ENCODE measurements around the gene ZNF442. TPM values are rescaled to one million over a fixed set of nuclear protein-coding genes. Genes with fewer than 3 reads are reported as not detected.

The ZNF442 gene
- total RNA-seq, 1 experiment from 2014 or later = 4.0 TPM

DNA sequence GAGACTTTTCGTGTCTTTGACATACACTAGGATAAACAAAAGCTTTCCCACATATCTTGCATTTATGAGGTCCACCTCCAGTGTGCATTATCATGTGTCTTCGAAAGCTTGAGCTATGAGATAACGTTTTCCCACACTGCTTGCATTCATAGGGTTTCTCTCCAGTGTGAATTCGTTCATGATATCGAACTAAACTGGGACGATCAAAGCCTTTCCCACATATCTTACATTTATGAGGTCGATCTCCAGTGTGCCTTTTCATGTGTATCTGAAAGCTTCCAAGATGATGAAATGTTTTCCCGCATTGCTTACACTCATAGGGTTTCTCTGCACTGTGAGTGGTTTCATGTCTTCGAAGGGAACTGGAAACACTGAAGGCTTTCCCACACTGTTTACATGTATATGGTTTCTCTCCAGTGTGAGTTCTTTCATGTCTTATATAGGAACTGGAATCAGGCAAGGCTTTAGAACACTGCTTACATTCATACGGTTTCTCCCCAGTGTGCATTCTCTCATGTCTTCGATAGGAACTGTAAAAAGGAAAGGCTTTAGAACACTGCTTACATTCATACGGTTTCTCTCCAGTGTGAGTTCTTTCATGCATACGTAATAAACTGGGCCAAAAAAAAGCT lies 46.6 kb downstream of the ZNF442 start:
- H3K9ac ChIP-seq (ENCODE audit: extremely low read depth, insufficient read length, low read length) = no peak overlapping the region
- no peaks in the 10 kb centered on the region for H3K27me3 ChIP-seq (ENCODE audit: insufficient read depth, low read length)
- H3K9me3 Mint-ChIP-seq = peaks cover 75 to 76% of the 10 kb centered on the region in 2 experiments
- H4K91ac ChIP-seq (ENCODE audit: insufficient read length, low read depth, low read length) = no peak overlapping the region
- no peak overlapping the region for H3K14ac ChIP-seq (ENCODE audit: insufficient read depth, low read length)
- H3K18ac ChIP-seq (ENCODE audit: insufficient read length, low read depth, low read length) = no peak overlapping the region
- H2BK120ac ChIP-seq (ENCODE audit: low read depth, low read length, poor library complexity, severe bottlenecking) = no peak overlapping the region
- no peak overlapping the region for H3K56ac ChIP-seq (ENCODE audit: insufficient read length, low read depth, low read length)
- no peak overlapping the region for H2BK5ac ChIP-seq (ENCODE audit: insufficient read length, low read length)
- no peaks in the 10 kb centered on the region for H3K23me2 ChIP-seq (ENCODE audit: insufficient read length, low read depth, low read length, poor library complexity, severe bottlenecking)
- H3K4me3 Mint-ChIP-seq = no peak overlapping the region
- H3K27ac ChIP-seq (ENCODE audit: insufficient read length, low read depth, low read length) = no peak overlapping the region
- DNase-seq = no peak
- H4K20me1 ChIP-seq (ENCODE audit: control insufficient read depth, insufficient read depth, insufficient read length) = no peaks in the 10 kb centered on the region
- TF ChIP-seq, protein P1, sequence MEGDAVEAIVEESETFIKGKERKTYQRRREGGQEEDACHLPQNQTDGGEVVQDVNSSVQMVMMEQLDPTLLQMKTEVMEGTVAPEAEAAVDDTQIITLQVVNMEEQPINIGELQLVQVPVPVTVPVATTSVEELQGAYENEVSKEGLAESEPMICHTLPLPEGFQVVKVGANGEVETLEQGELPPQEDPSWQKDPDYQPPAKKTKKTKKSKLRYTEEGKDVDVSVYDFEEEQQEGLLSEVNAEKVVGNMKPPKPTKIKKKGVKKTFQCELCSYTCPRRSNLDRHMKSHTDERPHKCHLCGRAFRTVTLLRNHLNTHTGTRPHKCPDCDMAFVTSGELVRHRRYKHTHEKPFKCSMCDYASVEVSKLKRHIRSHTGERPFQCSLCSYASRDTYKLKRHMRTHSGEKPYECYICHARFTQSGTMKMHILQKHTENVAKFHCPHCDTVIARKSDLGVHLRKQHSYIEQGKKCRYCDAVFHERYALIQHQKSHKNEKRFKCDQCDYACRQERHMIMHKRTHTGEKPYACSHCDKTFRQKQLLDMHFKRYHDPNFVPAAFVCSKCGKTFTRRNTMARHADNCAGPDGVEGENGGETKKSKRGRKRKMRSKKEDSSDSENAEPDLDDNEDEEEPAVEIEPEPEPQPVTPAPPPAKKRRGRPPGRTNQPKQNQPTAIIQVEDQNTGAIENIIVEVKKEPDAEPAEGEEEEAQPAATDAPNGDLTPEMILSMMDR (conservative IDR thresholded peaks at IDR 0.05) = no peak
- H3K36me3 Mint-ChIP-seq (ENCODE audit: insufficient read depth in 1 of 3, low read depth in 3 of 3) = peaks cover 39 to 52% (median 46%) of the 10 kb centered on the region in 3 experiments
- H3K79me1 ChIP-seq (ENCODE audit: insufficient read depth, low read depth, low read length, poor library complexity, severe bottlenecking) = no peaks in the 10 kb centered on the region
- no peak overlapping the region for H4K8ac ChIP-seq (replicated peaks; ENCODE audit: insufficient read length, low read depth, low read length)
- H3K4me1 Mint-ChIP-seq = no peaks in the 10 kb centered on the region
- H3K27me3 Mint-ChIP-seq (ENCODE audit: low read depth) = no peaks in the 10 kb centered on the region
- no peak overlapping the region for H3K4ac ChIP-seq (ENCODE audit: low read depth, low read length)
- H2AK5ac ChIP-seq (ENCODE audit: insufficient read length, low read length) = no peak overlapping the region
- H3K23ac ChIP-seq (ENCODE audit: insufficient read length, low read depth, low read length) = no peak overlapping the region
- no peak overlapping the region for H2BK12ac ChIP-seq (ENCODE audit: insufficient read length, low read depth, low read length)
- H3K4me1 ChIP-seq (ENCODE audit: insufficient read depth, low read length) = no peaks in the 10 kb centered on the region
- no CpG with 5 or more reads among the region's 13 CpGs for WGBS (ENCODE audit: extremely low coverage, insufficient read length, low lambda C conversion rate)
- H4K5ac ChIP-seq (ENCODE audit: insufficient read length, low read depth, low read length) = no peak overlapping the region
- no peak overlapping the region for H3T11ph ChIP-seq (ENCODE audit: low read length)
- no peak overlapping the region for H2AFZ ChIP-seq (ENCODE audit: low read length)
- H3K79me2 ChIP-seq (ENCODE audit: insufficient read depth, low read length) = no peaks in the 10 kb centered on the region
- no peak overlapping the region for H2BK20ac ChIP-seq (ENCODE audit: low read depth, low read length, poor library complexity, severe bottlenecking)
- no peak overlapping the region for H3K27ac Mint-ChIP-seq
- no peak overlapping the region for H2BK15ac ChIP-seq (ENCODE audit: low read depth, low read length)
- peaks cover 30% of the 10 kb centered on the region for H3K9me3 ChIP-seq (ENCODE audit: control insufficient read depth, low read depth, low read length)
- H3K4me2 ChIP-seq (ENCODE audit: insufficient read depth, insufficient read length, low read length) = no peak overlapping the region

All from H9 (cell line).